ENCODE results near the gene ATP5MC3. TPM values are rescaled to one million over a fixed set of nuclear protein-coding genes. Genes with fewer than 3 reads are reported as not detected.

Gene ATP5MC3
- total RNA-seq, 1 experiment from 2014 or later: 287 TPM

DNA sequence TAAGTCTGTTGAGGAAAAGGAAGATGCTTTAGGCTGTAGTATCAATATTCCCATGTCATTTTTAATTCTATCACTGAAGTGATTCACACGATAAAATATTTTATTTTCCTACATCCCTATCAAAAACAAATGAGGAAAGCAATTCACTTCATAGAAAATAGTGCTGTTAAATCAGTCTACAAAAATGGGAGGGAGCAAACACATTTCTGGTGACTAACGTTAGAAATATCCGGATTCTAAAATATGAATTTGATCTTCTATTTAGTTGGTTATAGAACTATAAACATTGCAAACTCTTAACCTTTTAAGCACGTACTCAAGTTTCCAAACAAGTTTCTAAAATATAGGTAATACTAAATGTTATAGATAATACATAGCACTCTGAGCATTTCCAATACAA lies 34.3 kb downstream of the ATP5MC3 start:
- no peak for ATAC-seq
- H3K27me3 ChIP-seq (ENCODE audit: control insufficient read depth, insufficient read depth, low read length): no peaks in the 10 kb centered on the region
- peaks cover 8% of the 10 kb centered on the region; the same call in 1 of the 2 replicates for H3K36me3 ChIP-seq (ENCODE audit: control insufficient read depth, insufficient read depth, low read length)
- intact Hi-C loops (cut with micrococcal nuclease; ENCODE audit: unreplicated experiment): no loop called here
- ChIA-PET POLR2A (no interaction called here), CTCF (no interaction called here)
- in situ Hi-C loops (cut with HindIII; ENCODE audit: low pct_unique_long_range_greater_than_20kb, low sequenced_read_pairs): no loop called here
- H3K27ac ChIP-seq (ENCODE audit: low read length): no peak overlapping the region
- H3K9me3 ChIP-seq (ENCODE audit: control insufficient read depth, insufficient read depth, low read depth, low read length): no peaks in the 10 kb centered on the region
- no peak overlapping the region for H3K4me3 ChIP-seq (ENCODE audit: low read depth in 2 of 2, low read length in 2 of 2)
- 0 out of 2 replicates have a peak, but pooled peaks cover 1% of the 10 kb centered on the region for H3K4me1 ChIP-seq (ENCODE audit: control insufficient read depth, insufficient read depth, low read length)
- DNase-seq (ENCODE audit: low read depth, low spot score): no peak
- TF ChIP-seq, protein P1, sequence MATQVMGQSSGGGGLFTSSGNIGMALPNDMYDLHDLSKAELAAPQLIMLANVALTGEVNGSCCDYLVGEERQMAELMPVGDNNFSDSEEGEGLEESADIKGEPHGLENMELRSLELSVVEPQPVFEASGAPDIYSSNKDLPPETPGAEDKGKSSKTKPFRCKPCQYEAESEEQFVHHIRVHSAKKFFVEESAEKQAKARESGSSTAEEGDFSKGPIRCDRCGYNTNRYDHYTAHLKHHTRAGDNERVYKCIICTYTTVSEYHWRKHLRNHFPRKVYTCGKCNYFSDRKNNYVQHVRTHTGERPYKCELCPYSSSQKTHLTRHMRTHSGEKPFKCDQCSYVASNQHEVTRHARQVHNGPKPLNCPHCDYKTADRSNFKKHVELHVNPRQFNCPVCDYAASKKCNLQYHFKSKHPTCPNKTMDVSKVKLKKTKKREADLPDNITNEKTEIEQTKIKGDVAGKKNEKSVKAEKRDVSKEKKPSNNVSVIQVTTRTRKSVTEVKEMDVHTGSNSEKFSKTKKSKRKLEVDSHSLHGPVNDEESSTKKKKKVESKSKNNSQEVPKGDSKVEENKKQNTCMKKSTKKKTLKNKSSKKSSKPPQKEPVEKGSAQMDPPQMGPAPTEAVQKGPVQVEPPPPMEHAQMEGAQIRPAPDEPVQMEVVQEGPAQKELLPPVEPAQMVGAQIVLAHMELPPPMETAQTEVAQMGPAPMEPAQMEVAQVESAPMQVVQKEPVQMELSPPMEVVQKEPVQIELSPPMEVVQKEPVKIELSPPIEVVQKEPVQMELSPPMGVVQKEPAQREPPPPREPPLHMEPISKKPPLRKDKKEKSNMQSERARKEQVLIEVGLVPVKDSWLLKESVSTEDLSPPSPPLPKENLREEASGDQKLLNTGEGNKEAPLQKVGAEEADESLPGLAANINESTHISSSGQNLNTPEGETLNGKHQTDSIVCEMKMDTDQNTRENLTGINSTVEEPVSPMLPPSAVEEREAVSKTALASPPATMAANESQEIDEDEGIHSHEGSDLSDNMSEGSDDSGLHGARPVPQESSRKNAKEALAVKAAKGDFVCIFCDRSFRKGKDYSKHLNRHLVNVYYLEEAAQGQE (IDR thresholded peaks at IDR 0.05; ENCODE audit: insufficient read depth in 1 of 2, low read depth in 2 of 2, low read length in 1 of 2): no peak
- TF ChIP-seq POLR2AphosphoS5 (IDR thresholded peaks at IDR 0.05; ENCODE audit: low read depth, low read length) (no peak), TCF7L2 (IDR thresholded peaks at IDR 0.05; ENCODE audit: low read depth, low read length) (no peak), SIN3A (IDR thresholded peaks at IDR 0.05; ENCODE audit: borderline replicate concordance, insufficient read depth, low read depth, low read length) (no peak)
- TF ChIP-seq, protein P2, sequence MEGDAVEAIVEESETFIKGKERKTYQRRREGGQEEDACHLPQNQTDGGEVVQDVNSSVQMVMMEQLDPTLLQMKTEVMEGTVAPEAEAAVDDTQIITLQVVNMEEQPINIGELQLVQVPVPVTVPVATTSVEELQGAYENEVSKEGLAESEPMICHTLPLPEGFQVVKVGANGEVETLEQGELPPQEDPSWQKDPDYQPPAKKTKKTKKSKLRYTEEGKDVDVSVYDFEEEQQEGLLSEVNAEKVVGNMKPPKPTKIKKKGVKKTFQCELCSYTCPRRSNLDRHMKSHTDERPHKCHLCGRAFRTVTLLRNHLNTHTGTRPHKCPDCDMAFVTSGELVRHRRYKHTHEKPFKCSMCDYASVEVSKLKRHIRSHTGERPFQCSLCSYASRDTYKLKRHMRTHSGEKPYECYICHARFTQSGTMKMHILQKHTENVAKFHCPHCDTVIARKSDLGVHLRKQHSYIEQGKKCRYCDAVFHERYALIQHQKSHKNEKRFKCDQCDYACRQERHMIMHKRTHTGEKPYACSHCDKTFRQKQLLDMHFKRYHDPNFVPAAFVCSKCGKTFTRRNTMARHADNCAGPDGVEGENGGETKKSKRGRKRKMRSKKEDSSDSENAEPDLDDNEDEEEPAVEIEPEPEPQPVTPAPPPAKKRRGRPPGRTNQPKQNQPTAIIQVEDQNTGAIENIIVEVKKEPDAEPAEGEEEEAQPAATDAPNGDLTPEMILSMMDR (IDR thresholded peaks at IDR 0.05): no peak
- BruUV-seq (replicated peaks): no TSS peak

DNA sequence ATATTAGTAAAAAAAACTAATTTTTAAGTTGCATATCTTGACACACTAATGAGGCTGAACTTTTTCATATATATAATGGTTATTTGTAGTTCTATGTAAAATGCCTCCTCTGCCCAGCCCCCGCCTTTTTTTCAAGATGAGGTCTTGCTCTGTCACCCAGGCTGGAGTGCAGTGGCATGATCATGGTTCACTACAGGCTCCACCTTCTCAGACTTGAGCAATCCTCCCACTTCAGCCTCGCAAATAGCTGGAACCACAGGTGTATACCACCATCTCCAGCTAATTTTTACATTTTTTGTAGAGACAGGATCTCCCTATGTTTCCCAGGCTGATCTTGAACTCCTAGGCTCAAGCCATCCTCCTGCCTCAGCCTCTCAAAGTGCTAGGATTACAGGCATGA lies 37.8 kb downstream of the ATP5MC3 start:
- in situ Hi-C loops (cut with HindIII; ENCODE audit: low pct_unique_long_range_greater_than_20kb, low sequenced_read_pairs): no loop called here
- DNase-seq (ENCODE audit: low read depth, low spot score) (no peak), ATAC-seq (no peak)
- Histone ChIP-seq H3K27ac (ENCODE audit: low read length) (no peak overlapping the region), H3K4me1 (ENCODE audit: control insufficient read depth, insufficient read depth, low read length) (peaks cover 2% of the 10 kb centered on the region; the same call in 1 of the 2 replicates), H3K27me3 (ENCODE audit: control insufficient read depth, insufficient read depth, low read length) (no peaks in the 10 kb centered on the region), H3K9me3 (ENCODE audit: control insufficient read depth, insufficient read depth, low read depth, low read length) (no peaks in the 10 kb centered on the region), H3K36me3 (ENCODE audit: control insufficient read depth, insufficient read depth, low read length) (peaks cover 8% of the 10 kb centered on the region; the same call in 1 of the 2 replicates), H3K4me3 (ENCODE audit: low read depth in 2 of 2, low read length in 2 of 2) (no peak overlapping the region)
- CTCF ChIA-PET: no interaction called here
- no TSS peak for BruUV-seq (replicated peaks)
- intact Hi-C loops (cut with micrococcal nuclease; ENCODE audit: unreplicated experiment): no loop called here
- POLR2A ChIA-PET: no interaction called here
- TF ChIP-seq SIN3A (IDR thresholded peaks at IDR 0.05; ENCODE audit: borderline replicate concordance, insufficient read depth, low read depth, low read length) (no peak), POLR2AphosphoS5 (IDR thresholded peaks at IDR 0.05; ENCODE audit: low read depth, low read length) (no peak), TCF7L2 (IDR thresholded peaks at IDR 0.05; ENCODE audit: low read depth, low read length) (no peak)
- TF ChIP-seq, protein P2 (IDR thresholded peaks at IDR 0.05): no peak
- TF ChIP-seq, protein P1 (IDR thresholded peaks at IDR 0.05; ENCODE audit: insufficient read depth in 1 of 2, low read depth in 2 of 2, low read length in 1 of 2): no peak
